M059J (cell line): ENCODE measurements around the gene NTM. TPM values are rescaled to one million over a fixed set of nuclear protein-coding genes. Genes with fewer than 3 reads are reported as not detected.

Experiments
- DNase-seq: peaks from one replicate; pipeline ENCODE4 v3.0.0-alpha.2; 2012; ENCODE audit warnings: low read depth
- total RNA-seq: library from RNA; depleted of rRNA; stranded (reverse); fragments of >200 nt; shearing (Covaris generic); gene quantifications from 2 replicates; pipeline ENCODE4 v1.2.3, GENCODE V29; 2014

NTM gene
- total RNA-seq, 1 experiment from 2014 or later: 1.5 TPM

DNA sequence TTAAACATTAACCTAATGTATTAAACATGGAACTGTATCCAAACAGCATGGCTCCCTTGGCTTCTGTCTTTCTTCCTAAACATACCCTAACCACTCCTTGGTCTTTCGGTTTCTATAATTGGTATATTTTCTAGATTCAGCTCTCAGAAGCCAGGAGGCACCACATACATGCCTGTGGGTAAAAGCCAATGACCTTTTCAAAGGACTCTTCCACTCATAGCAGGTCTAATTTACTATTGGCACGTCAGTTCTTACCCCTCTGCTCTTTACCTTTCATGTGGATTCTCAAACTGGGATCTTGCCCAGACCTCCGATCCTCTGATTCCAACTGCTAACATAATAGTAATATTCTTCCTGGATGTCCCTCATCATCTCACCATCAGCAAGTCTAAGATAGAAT is 835.1 kb downstream of the NTM start:
- DNase-seq: no peak

DNA sequence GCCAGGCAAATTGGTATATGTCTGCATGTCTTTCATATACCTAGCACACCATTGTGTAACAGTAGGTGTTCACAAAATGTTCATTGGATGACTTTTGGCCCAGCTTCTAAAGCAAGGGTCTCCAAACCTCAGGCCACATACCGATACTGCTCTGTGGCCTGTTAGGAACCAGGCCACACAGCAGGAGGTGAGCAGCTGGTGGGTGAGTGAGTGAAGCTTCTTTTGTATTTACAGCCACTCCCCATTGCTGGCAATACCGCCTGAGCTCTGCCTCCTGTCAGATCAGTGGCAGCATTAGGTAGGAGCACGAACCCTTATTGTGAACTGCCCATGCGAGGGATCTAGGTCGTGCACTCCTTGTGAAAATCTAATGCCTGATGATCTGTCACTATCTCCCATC is 836.6 kb downstream of the NTM start:
- DNase-seq: no peak

DNA sequence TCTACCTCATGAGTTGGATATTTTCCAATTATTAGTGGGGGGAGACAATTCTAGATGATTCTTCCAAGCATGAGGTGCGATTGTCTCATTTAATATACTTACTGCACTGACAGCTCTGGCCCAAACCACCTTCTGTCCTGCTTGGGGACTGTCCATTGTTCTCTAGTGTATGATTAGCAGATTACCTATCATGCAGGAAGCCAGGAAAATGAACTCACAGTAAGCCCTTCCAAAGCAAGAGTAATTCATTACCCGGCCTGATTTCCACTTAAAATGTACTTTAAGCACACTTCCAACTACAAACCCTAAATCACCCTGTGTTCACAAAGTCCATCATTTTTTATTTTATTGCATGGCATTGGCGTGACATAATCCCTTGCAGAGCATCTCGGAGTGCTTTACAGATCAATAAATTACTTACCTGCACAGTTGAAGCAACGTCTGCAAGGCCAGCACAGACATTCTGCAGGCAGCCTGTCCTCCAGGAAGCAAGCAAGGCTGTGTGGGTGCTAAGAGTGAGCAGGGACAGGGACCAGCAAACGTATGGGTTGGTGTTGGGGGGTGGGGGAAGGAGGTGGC is 838.2 kb downstream of the NTM start:
- DNase-seq: no peak

- DNase-seq: no peak
These were observed 841.1 kb downstream of the NTM start for GRCh38 chr11:132211479-132211878.

GRCh38 chr11:132217856-132218255 is 847.4 kb downstream of the NTM start:
- no peak for DNase-seq

DNA sequence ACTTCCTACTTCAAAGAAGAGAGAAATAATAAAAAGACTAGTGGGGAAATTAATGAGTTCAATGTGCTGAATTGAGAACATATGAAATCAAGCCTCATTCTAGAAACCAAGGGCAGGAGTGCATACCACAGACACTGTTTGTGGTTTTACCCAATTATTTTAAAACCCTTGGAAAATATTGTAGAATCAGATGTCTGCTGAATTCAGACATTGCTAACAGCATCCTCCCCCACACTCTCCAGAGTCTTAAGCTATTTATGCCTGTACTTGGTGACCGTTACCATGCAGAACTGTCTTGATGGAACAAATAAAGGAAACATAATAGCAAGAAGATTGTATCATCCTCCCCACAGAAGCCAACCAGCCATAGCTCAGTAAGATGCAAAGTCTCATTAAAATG is 850.1 kb downstream of the NTM start:
- peak; percentile 38 for DNase-seq

GRCh38 chr11:132222345-132222744 is 851.9 kb downstream of the NTM start:
- no peak for DNase-seq

GRCh38 chr11:132226522-132226921 is 856.1 kb downstream of the NTM start:
- DNase-seq: no peak

DNA sequence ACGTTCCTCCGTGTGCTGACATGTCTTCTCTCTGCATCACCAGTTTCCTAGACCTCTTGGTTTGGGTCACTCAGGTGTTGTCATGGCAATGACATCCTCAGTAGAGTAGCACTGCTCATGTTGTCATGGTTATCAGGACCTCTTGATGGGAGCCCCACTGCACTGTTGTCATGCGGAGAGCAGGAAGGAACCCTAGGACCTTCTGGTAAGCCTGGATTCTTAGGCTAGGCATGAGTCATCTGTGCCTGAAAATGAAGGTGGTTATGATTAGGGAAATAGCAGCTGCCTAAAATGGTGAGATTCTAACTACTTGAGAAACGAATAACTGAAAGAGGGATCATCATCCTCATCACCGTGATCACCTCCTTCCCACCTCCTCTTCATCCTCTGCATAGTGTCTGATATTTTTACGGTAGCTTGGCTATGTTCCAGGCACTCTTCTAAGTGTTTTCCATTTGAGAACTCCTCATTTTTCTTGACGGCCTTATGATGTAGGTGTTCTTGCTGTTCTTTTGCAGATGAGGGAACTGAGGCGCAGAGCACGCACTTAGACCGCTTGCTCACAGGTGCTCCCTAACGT is 858.4 kb downstream of the NTM start:
- peak; percentile 8 for DNase-seq

GRCh38 chr11:132231656-132232347 is 861.4 kb downstream of the NTM start:
- DNase-seq: no peak

GRCh38 chr11:132234878-132235277 is 864.5 kb downstream of the NTM start:
- DNase-seq: peak; percentile 40

DNA sequence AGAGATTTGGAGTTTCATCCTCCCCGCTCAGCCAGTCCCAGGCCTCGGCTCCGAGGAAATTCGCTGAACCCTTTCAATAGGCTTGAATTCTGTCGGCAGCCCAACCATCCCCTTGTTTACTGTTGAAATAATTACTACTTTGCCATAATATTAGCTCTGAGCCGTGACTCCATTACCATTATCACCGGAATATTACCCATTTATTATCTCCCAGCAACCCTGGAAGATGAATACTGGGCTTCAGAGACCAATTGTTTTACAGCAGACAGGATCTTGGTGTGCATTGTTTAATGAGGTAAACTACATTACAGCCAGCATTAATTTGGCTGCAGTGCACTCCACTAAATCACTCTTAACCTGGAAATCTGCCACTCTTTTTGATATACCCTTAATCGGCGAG is 867.4 kb downstream of the NTM start:
- DNase-seq: no peak

DNA sequence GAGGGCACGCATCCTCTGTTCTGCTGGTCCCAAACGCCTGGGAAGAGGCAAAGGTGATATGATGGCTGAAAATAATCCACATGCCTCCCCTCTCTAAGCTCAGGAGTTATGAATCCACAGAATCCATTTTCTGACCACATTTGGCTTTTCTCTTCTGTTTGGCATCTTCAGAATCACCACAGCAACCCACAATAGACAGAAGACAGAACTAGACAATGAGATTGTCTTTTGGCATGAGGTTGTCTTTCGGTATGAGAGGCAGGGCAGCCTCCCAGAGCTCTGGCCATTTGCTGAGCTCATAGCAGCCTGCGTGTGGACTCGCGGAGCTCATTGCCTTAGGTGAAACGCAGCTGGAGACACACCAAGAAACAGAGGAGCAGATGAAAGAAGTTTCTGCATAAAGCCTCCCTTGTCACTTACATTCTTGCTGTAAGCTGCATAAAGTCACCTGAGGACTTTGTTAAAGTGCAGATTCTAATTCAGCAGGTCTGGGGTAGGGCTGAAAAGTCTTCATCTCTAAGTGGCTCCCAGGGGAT is 868.0 kb downstream of the NTM start:
- no peak for DNase-seq

GRCh38 chr11:132240374-132240773 is 870.0 kb downstream of the NTM start:
- DNase-seq: no peak

DNA sequence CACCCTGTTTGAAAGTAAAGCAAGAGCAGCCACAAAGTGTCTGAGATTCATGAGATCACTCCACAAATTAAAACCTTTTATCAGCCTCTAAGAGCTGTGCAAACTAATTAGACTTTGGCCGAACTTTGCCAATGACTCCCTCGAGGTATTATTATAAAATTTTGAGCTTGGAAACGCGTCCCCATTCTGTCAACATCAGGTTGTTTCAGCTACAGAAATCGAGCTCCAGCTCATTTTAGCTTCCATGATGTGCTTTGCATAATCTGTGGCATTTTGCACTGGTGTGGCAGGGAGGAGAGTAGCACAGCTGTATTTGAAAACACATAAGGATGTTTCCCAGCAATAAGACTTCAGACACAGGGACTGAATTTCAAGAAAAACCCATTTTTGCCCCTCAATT is 872.2 kb downstream of the NTM start:
- no peak for DNase-seq

DNA sequence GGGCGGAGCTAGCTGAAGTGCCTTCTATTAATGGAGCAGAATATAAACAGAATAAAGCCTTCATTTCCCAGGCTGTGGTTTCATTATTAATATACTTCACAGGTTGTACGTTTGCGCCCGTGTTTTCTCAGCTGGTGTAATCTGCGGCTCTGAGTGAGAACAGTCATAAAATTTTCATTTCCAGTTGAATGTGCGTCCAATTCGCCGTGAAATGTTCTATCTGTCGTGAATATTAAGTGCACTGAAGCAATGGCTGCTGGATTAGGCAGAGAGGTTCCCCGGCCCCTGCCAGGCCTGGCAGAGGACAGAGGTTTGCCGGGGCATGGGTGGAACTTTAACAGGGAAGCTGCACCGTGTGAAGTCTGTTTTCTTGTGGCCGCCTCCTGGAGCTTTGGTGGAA is 874.4 kb downstream of the NTM start:
- DNase-seq: no peak

DNA sequence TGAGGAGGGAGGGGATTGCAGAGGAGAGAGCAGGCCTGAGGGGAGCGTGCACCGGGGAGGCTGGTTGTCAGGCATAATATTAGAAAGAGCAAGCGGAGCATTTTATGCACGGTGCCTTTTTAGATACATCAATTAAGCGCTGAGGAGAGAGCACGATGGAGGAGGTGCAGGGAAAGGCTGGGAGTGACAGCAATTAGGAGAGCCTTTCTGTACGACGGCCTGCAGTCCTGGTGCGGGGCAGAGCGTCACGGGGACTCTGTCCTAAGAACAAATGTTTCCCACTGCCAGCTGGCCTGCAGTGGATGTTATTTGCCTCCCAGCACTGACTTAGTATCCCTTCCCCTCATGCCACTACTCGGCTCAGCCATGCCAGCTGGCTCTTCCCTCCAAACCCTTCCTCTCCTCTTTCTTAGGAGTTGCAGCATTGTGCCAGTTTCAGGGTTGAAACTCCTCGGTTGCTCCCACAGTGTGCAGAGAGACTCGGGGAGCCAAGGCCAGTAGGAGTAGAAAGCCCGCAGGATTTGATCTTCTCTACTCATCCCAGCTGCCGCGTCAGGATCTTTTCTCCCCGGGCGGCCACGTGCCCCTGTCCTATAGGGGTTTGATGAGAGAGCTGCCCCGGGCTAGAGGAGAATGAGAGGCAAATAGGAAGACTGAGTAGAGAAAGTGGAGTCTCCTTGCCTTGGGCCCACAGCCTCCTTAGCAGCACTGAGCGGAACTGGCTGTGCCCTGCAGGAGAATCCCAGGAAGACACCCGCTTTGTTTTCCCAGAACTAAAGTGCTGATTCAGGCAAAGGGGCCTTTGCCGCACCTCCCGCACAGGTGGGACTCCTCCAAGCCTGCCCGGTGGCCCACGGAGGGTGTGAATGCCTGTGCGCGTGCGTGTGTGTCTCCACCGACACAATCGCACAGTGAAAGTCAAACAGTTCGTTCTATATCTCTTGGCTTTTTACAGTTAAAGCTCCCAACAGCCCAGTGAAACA is 875.3 kb downstream of the NTM start:
- DNase-seq: no peak

GRCh38 chr11:132248580-132248979 is 878.2 kb downstream of the NTM start:
- no peak for DNase-seq

- no peak for DNase-seq
These were observed 878.8 kb downstream of the NTM start for GRCh38 chr11:132249256-132249655.

DNA sequence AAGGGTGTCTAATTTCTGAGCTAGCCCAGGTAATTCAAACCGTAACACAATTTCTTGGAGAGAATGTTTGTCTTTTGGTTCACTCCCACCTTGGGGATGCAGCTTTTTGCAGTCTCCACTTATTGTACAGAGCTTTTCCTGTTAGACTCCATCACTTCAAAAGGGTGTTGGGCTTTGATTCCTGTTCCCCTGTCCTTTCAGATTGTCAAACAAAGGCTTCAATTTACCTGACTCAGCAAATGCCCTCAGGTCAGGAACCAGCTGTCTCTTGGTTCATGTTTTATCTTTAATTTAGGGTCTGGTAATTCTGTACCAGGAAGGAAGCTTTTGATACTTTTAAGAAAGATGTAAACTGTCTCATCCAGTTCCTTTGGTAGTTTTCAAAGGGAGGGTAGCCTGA is 880.6 kb downstream of the NTM start:
- DNase-seq: no peak

GRCh38 chr11:132253469-132254264 is 883.3 kb downstream of the NTM start:
- no peak for DNase-seq
